Measurements from ENCODE around the gene CRACR2A.

The CRACR2A gene

DNA sequence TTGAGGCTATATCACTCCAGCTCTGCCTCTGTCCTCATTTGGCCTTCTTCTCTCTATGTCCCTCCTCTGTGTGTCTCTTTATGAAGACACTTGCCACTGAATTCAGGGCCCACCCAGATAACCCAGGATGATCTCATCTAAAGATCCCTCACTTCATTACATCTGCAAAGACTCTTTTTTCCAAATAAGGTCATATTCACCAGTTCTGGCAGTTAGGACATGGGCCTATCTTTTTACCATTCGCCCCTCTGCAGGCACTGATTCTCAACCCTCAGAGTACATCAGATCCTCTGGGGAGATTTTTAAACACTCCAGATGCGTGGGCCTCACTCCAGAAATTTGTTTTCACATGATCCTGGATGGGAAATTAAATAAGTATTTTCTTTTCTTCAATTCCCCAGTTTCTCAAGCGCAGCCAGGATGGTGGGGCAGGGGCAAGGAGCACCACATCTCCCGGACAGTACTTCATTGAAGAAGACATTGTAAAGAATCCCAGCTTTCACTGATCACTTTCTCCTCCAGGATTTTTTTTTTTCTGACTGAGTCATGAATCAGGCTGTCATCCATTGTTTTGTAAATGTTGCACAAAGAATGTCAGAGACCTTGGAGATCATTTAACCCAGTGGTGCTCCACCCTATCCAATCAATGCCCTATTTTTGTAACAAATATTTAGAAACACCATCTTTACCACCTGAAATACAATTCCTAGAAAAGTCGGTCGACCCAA, 27.4 kb downstream of the CRACR2A start:
- no peak for TF ChIP-seq ZNF274 (IDR thresholded peaks at IDR 0.05; ENCODE audit: low read depth, low read length)
- no peak overlapping the region for H3K4me3 ChIP-seq (ENCODE audit: low read length)

DNA sequence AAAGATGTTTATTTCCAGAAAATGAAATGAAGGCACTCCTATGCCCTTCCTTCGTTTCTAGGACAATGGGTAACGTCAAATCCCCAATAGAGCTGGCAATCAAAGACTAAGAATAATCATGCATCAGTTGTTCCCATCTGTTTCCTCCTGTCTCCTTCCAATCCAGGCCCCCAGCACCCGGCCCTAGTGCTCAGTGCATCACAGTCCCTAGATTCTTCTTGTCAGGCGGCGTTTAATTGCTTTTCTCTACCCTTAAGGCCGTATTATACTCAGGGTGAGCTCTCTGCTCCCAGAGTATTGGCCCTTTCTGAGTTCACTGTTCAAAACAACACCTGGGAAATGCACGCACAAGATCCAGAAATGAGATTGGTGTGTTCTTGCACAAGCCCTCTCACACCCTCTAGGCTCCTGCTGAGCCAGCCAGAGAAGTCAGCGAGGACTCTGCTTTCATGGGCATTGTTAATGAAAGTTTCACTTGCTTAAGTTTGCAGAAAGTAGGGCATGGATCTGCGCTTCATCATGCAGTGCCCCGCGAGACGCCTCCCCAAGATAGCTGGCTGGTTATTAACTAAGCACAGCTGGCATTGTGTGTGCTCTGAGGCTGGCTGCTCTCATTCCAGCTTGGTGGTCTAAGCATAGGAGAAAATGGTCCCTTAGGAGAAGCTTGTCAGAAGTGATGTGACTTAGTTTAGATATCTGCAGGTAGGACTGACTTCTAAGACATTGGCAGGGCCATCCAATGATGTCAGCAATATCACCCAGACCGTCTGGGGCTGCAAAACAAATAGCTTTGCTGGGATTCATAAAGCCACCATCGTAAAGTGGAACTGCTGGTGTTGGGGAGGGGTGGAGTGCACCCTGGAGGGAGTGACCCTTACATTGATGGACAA, 28.7 kb downstream of the CRACR2A start:
- H3K4me3 ChIP-seq (ENCODE audit: low read length), result no peak overlapping the region
- TF ChIP-seq ZNF274 (IDR thresholded peaks at IDR 0.05; ENCODE audit: low read depth, low read length), result no peak

DNA sequence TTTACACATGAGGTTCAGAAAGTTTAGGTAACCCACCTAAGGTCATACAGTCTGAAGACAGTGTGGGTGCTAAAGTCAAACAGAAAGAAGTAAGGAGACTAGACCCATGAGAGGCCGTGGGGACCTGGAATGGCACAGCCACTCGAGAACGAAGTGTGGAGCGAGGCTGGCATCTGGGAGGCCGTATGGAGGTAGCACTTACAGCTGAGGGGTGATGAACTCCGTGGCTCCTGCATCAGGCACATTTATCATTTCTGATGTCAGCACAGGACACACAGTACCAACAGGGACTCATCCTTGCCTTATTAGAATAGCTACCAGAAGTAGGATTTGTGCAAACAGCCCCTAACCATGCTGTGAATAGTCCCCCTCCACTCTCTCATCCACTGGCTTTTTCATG, 30.5 kb downstream of the CRACR2A start:
- no peak for TF ChIP-seq ZNF274 (IDR thresholded peaks at IDR 0.05; ENCODE audit: low read depth, low read length)
- H3K4me3 ChIP-seq (ENCODE audit: low read length), result no peak overlapping the region

DNA sequence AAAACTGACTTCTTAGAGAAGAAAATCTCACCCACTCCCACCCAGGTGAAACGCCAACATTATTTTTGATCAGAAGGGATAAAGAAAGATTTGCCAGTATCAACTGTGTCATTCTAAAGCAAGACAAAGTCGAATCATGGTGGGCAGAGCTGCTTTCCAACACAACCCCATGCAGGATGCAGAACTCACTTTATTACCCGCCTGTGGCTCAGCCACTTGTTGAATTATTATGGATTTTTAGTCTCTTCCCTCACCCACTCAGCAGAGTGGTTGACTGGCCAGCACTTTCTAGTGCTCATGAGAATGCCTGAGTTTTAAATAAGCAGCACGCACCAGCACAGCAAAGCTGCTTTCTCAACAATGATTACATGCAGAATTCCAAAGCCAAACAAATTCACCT, 32.1 kb downstream of the CRACR2A start:
- TF ChIP-seq ZNF274 (IDR thresholded peaks at IDR 0.05; ENCODE audit: low read depth, low read length), result no peak
- no peak overlapping the region for H3K4me3 ChIP-seq (ENCODE audit: low read length)

DNA sequence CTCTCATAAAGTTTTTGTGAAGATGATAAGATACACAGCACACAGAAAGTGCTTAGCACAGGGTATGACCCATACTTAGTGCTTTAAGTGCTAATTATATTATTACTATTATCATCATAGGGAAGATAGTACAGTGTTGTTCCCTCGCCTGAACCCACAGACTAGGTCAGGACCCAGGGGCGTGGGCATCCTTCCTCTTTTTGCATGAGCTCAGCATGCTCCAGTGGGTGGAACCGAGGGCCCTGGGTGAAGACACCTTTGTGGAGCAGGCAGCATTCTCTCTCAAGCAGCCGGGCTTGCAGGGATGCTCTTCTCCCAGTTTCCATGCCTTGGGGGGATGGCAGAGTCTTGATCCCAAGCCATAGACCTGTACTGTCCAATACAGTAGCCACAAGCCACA, 34.8 kb downstream of the CRACR2A start:
- no peak overlapping the region for H3K4me3 ChIP-seq (ENCODE audit: low read length)

DNA sequence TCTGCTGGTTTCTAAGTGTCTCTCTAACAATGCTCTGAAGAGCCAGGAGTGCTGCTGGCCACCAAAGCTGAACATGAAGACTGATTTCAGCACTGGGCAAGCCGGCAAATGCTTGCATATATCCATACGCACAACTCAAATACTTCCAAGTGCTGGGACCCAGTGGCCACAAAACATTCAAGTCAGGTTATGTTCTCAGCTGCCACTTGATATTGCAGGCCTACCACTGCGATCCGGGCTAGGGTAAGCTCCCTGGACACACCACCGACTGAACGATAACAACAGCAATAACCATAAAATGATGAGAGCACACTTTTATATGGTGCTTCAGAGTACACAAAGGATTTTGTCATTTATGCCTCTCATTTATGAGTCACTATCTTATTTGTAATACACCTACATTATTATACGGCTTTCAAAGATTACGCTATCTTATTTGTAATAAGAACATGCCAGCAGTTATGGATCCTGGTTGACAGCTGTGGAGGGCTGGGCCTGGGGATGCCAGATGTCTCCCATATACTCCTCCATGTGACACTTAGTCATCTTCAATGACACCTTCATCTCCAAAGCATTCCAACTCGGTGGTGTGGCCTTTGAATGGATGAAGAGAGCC, 35.5 kb downstream of the CRACR2A start:
- TF ChIP-seq ZNF274 (IDR thresholded peaks at IDR 0.05; ENCODE audit: low read depth, low read length), result no peak
- H3K4me3 ChIP-seq (ENCODE audit: low read length), result no peak overlapping the region

More for the DNA sequence above, 34.8 kb downstream of the CRACR2A start:
- no peak for TF ChIP-seq ZNF274 (IDR thresholded peaks at IDR 0.05; ENCODE audit: low read depth, low read length)

DNA sequence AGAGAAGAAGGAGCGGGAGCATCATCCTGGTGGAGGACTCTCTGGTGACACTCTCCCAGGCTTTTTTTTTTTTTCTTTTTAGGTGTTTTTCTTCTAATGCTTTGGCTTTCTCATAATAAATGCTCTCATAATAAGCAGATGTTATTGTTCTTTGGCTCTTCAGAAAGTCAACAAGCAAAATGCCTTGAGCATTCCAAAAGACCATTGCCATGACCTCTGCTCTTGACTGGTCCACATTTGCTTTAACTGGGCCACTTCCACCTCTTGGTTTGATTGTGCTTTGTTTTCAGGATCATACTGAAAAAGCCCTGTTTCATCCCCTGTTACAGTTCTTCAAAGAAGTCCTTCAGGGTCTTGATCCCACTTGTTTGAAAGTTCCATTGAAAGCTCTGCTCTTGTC, 36.9 kb downstream of the CRACR2A start:
- H3K4me3 ChIP-seq (ENCODE audit: low read length), result no peak overlapping the region
- TF ChIP-seq ZNF274 (IDR thresholded peaks at IDR 0.05; ENCODE audit: low read depth, low read length), result no peak

DNA sequence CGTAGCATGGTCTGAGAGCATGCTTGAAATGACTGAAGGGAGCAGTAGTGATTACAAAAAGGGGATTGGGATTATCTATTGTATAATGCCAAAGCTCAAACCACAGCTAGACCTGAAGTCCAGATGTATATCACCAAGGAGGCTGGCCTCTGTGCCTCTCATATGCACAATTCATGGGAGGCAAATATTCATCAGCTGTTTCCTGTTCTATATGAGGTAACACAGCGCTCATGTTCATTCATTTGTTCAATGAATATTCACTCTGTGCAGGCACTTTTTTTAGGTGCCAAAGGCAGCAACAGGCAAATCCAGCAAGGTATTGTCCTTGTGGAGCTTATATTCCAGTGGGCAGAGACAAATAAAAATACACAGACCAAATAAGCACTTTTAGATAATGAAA, 39.0 kb downstream of the CRACR2A start:
- no peak overlapping the region for H3K4me3 ChIP-seq (ENCODE audit: low read length)
- TF ChIP-seq ZNF274 (IDR thresholded peaks at IDR 0.05; ENCODE audit: low read depth, low read length), result no peak

DNA sequence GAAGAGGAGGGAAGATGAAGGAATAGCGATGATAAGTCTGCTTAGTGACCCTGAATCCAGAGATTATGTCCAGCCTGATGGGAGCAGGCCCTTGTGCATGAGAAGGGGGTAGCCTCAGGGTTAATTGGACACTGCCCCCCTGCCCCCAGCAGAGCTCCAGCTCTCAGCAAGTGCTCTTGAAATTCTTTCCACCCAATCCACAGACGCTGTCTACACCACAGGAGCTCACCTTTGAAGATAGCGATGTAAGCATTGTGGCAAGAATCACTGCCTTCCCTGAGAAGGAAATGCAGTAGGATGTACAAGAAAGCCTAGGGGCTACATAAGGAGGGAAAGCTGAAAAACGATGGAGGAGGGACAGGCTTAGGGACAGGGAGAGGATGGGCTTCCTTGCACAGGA, 39.4 kb downstream of the CRACR2A start:
- no peak for TF ChIP-seq ZNF274 (IDR thresholded peaks at IDR 0.05; ENCODE audit: low read depth, low read length)
- no peak overlapping the region for H3K4me3 ChIP-seq (ENCODE audit: low read length)

DNA sequence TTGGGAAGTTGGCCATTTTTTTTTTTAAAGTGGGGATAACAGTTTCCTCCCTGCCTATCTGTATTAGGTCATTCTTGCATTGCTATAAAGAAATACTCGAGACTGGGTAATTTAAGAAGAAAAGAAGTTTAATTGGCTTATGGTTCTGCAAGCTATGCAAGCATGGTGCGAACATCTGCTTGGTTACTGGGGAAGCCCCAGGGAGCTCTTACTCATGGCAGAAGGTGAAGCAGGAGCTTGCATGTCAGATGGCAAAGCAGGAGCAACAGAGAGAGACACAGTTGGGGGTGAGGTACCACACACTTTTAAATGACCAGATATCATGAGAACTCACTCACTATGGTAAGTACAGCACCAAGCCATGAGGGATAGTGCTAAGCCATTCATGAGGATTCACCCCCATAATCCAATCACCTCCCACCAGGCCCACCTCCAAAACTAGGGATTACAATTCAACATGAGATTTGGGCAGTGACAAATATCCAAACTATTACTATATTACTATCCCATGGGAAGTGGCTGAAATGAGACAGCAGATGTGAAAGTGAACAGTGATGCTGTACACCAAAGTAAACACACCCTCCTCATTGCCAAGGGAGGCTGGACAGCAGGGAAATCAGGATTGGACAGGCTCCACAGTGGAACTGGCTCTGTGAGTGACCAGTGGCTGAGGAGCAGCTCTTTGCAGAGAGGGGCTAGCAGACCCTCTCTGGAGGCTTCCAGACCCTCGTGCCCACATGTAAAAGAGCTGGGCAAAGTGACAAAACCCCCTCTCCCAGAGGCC, 40.5 kb downstream of the CRACR2A start:
- no peak for TF ChIP-seq ZNF274 (IDR thresholded peaks at IDR 0.05; ENCODE audit: low read depth, low read length)
- no peak overlapping the region for H3K4me3 ChIP-seq (ENCODE audit: low read length)

DNA sequence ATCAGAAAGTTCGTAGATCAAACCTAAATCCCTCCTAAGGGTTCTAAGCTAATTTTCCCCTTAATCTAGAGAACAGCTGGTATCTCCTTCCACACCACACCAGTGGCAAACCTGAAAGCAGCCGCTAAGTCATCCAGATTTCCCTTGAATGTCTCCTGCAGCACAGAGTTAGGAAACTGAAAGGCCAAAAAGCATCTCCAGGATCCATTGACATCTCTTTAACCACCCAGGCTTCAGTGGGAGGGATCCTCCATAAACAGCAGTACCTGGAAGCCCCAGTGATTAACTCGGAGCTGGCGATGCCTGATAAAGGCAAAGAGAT, 47.6 kb downstream of the CRACR2A start:
- no peak for TF ChIP-seq ZNF274 (IDR thresholded peaks at IDR 0.05; ENCODE audit: low read depth, low read length)
- H3K4me3 ChIP-seq (ENCODE audit: low read length), result no peak overlapping the region

DNA sequence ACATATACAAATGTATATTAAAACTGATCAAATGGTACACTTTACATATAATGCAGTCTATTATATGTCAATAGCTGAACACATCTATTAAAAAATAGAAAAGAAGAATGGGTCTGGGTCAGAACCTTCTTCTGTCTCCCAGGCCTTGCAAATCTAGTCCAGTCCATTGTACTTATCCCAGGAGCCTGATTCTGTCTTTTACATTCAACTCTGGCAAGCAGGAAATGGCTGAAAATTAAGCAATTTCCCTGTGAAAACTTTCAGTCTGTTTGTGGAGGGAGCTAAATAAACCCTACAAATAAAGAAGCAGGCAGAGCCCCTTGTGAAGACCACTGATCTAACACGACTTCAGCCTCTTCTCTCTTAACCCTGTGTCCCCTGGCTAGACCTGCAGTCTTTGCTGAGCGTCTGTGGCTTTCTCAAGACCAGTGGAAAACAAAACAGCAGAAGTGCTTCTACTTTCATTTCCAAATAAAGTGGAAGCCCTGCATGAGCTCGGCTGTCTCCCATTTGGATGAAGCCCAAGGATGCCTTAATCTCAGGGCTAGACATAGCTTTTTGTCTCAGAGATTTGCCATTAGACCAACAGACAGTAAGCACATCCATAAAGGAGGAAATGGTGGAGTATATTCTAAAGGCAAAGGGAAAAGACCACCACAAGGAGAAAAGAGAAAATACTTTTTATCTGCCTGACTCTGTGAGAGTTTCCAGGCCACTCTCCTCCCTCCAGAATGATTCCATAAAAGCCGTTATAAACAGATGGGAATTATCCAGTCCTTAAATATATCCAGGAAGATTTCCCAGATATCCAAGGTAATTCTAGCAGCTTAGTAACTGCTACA, 48.2 kb downstream of the CRACR2A start:
- no peak for TF ChIP-seq ZNF274 (IDR thresholded peaks at IDR 0.05; ENCODE audit: low read depth, low read length)
- H3K4me3 ChIP-seq (ENCODE audit: low read length), result no peak overlapping the region

DNA sequence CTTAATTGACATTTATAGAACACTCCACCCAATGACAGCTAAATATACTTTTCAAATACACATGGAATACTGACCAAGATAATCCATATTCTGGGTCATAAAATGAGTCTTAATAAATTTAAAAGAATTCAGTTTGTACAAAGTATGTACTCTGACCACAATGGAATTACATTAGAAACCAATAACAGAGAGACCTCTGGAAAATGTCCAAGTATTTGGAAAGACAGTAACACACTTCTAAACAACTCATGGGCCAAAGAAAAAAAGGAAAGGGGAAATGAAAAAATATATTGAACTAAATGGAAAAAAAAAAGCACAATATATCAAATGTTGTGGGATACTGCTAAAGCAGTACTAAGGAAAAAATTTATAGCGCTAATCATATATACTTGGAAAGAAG, 52.0 kb downstream of the CRACR2A start:
- H3K4me3 ChIP-seq (ENCODE audit: low read length), result no peak overlapping the region
- no peak for TF ChIP-seq ZNF274 (IDR thresholded peaks at IDR 0.05; ENCODE audit: low read depth, low read length)

Measured in GM08714 (cell line).